ENCODE results near the gene PRRX2.

Gene PRRX2

DNA sequence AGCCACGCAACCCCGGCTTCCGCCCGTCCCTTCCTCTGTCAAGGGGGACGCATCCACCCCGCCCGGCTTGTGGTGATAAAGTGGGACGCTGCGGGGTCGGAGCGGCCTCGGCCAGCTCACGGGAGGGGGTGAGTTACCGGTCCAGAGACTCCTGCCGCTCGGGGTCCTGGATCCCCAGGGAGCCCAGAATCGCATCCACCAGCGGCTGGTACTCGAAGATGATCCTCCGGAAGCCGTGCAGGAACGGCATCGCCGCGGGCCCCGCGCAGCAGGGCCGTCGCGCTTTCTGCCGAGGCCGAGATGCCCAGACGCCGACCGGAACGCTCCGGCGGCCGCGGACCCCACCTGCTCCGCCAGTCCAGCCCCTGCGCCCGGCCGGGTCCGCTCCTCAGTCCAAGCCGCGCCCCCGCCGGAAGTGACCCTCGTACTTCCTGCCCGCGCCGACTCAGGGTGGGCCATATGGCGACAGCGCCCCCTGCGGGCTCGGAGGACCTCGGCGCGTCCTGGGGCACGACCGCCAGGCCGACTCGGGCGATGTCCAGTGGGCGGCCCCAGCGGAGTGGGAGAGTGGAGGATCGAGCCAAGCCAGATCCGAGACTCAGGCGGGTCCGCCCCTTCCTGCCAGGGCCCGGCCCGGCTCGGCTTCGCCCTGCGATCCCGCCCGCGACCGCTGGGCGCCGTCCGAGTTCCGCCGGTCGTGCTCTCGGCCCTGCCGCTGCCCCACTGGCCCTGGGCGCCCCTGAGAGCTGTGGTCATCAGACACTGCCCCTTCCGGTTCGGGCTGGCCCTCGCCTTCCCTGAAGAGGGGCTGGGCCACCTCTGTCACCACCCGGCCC, 23.5 kb upstream of the PRRX2 start, which contains the start of gene ASB6 (continued):
- TF ChIP-seq, protein P1, sequence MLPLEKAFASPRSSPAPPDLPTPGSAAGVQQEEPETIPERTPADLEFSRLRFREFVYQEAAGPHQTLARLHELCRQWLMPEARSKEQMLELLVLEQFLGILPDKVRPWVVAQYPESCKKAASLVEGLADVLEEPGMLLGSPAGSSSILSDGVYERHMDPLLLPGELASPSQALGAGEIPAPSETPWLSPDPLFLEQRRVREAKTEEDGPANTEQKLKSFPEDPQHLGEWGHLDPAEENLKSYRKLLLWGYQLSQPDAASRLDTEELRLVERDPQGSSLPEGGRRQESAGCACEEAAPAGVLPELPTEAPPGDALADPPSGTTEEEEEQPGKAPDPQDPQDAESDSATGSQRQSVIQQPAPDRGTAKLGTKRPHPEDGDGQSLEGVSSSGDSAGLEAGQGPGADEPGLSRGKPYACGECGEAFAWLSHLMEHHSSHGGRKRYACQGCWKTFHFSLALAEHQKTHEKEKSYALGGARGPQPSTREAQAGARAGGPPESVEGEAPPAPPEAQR (tag by site-specific recombination; IDR thresholded peaks at IDR 0.05), result no peak
- TF ChIP-seq ZNF19 (tag by site-specific recombination; IDR thresholded peaks at IDR 0.05; ENCODE audit: low read depth) (no peak), ZNF391 (tag by site-specific recombination; IDR thresholded peaks at IDR 0.05; ENCODE audit: borderline replicate concordance, low read depth) (peak; percentile 90; the same call in 1 of the 2 replicates), ZNF843 (tag by site-specific recombination; IDR thresholded peaks at IDR 0.05) (peak; percentile 75), ZNF623 (tag by site-specific recombination; IDR thresholded peaks at IDR 0.05) (no peak), ZNF654 (tag by site-specific recombination; IDR thresholded peaks at IDR 0.05; ENCODE audit: low read depth) (peak; percentile 44), OVOL3 (tag by site-specific recombination; IDR thresholded peaks at IDR 0.05) (no peak), ZNF660 (tag by site-specific recombination; IDR thresholded peaks at IDR 0.05) (peak; percentile 98), ZNF600 (tag by site-specific recombination; IDR thresholded peaks at IDR 0.05) (peak; percentile 90), ZNF571 (tag by site-specific recombination; IDR thresholded peaks at IDR 0.05) (no peak), SP2 (tag by site-specific recombination; IDR thresholded peaks at IDR 0.05) (peak; percentile 93), ZNF146 (tag by site-specific recombination; IDR thresholded peaks at IDR 0.05) (peak; percentile 33; the same call in 1 of the 2 replicates), SCRT2 (tag by site-specific recombination; IDR thresholded peaks at IDR 0.05) (0 out of 2 replicates have a peak, but pooled peaks have one; percentile 31)
- TF ChIP-seq, protein P2, sequence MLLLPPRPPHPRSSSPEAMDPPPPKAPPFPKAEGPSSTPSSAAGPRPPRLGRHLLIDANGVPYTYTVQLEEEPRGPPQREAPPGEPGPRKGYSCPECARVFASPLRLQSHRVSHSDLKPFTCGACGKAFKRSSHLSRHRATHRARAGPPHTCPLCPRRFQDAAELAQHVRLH (tag by site-specific recombination; IDR thresholded peaks at IDR 0.05), result peak; percentile 75; the same call in 1 of the 2 replicates
- TF ChIP-seq, protein P3, sequence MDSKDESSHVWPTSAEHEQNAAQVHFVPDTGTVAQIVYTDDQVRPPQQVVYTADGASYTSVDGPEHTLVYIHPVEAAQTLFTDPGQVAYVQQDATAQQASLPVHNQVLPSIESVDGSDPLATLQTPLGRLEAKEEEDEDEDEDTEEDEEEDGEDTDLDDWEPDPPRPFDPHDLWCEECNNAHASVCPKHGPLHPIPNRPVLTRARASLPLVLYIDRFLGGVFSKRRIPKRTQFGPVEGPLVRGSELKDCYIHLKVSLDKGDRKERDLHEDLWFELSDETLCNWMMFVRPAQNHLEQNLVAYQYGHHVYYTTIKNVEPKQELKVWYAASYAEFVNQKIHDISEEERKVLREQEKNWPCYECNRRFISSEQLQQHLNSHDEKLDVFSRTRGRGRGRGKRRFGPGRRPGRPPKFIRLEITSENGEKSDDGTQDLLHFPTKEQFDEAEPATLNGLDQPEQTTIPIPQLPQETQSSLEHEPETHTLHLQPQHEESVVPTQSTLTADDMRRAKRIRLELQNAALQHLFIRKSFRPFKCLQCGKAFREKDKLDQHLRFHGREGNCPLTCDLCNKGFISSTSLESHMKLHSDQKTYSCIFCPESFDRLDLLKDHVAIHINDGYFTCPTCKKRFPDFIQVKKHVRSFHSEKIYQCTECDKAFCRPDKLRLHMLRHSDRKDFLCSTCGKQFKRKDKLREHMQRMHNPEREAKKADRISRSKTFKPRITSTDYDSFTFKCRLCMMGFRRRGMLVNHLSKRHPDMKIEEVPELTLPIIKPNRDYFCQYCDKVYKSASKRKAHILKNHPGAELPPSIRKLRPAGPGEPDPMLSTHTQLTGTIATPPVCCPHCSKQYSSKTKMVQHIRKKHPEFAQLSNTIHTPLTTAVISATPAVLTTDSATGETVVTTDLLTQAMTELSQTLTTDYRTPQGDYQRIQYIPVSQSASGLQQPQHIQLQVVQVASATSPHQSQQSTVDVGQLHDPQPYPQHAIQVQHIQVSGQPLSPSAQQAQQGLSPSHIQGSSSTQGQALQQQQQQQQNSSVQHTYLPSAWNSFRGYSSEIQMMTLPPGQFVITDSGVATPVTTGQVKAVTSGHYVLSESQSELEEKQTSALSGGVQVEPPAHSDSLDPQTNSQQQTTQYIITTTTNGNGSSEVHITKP (tag by site-specific recombination; IDR thresholded peaks at IDR 0.05), result peak; percentile 77
- TF ChIP-seq, protein P4, sequence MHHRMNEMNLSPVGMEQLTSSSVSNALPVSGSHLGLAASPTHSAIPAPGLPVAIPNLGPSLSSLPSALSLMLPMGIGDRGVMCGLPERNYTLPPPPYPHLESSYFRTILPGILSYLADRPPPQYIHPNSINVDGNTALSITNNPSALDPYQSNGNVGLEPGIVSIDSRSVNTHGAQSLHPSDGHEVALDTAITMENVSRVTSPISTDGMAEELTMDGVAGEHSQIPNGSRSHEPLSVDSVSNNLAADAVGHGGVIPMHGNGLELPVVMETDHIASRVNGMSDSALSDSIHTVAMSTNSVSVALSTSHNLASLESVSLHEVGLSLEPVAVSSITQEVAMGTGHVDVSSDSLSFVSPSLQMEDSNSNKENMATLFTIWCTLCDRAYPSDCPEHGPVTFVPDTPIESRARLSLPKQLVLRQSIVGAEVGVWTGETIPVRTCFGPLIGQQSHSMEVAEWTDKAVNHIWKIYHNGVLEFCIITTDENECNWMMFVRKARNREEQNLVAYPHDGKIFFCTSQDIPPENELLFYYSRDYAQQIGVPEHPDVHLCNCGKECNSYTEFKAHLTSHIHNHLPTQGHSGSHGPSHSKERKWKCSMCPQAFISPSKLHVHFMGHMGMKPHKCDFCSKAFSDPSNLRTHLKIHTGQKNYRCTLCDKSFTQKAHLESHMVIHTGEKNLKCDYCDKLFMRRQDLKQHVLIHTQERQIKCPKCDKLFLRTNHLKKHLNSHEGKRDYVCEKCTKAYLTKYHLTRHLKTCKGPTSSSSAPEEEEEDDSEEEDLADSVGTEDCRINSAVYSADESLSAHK (tag by site-specific recombination; IDR thresholded peaks at IDR 0.05), result no peak
- TF ChIP-seq, protein P5, sequence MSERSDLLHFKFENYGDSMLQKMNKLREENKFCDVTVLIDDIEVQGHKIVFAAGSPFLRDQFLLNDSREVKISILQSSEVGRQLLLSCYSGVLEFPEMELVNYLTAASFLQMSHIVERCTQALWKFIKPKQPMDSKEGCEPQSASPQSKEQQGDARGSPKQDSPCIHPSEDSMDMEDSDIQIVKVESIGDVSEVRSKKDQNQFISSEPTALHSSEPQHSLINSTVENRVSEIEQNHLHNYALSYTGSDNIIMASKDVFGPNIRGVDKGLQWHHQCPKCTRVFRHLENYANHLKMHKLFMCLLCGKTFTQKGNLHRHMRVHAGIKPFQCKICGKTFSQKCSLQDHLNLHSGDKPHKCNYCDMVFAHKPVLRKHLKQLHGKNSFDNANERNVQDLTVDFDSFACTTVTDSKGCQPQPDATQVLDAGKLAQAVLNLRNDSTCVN (tag by site-specific recombination; optimal IDR thresholded peaks at IDR 0.05), result peak; percentile 91
- TF ChIP-seq, protein P6, sequence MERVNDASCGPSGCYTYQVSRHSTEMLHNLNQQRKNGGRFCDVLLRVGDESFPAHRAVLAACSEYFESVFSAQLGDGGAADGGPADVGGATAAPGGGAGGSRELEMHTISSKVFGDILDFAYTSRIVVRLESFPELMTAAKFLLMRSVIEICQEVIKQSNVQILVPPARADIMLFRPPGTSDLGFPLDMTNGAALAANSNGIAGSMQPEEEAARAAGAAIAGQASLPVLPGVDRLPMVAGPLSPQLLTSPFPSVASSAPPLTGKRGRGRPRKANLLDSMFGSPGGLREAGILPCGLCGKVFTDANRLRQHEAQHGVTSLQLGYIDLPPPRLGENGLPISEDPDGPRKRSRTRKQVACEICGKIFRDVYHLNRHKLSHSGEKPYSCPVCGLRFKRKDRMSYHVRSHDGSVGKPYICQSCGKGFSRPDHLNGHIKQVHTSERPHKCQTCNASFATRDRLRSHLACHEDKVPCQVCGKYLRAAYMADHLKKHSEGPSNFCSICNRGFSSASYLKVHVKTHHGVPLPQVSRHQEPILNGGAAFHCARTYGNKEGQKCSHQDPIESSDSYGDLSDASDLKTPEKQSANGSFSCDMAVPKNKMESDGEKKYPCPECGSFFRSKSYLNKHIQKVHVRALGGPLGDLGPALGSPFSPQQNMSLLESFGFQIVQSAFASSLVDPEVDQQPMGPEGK (tag by site-specific recombination; IDR thresholded peaks at IDR 0.05), result peak; percentile 90
- TF ChIP-seq, protein P7, sequence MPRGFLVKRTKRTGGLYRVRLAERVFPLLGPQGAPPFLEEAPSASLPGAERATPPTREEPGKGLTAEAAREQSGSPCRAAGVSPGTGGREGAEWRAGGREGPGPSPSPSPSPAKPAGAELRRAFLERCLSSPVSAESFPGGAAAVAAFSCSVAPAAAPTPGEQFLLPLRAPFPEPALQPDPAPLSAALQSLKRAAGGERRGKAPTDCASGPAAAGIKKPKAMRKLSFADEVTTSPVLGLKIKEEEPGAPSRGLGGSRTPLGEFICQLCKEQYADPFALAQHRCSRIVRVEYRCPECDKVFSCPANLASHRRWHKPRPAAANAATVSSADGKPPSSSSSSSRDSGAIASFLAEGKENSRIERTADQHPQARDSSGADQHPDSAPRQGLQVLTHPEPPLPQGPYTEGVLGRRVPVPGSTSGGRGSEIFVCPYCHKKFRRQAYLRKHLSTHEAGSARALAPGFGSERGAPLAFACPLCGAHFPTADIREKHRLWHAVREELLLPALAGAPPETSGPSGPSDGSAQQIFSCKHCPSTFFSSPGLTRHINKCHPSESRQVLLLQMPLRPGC (tag by site-specific recombination; IDR thresholded peaks at IDR 0.05), result 0 out of 2 replicates have a peak, but pooled peaks have one; percentile 27
- TF ChIP-seq, protein P8, sequence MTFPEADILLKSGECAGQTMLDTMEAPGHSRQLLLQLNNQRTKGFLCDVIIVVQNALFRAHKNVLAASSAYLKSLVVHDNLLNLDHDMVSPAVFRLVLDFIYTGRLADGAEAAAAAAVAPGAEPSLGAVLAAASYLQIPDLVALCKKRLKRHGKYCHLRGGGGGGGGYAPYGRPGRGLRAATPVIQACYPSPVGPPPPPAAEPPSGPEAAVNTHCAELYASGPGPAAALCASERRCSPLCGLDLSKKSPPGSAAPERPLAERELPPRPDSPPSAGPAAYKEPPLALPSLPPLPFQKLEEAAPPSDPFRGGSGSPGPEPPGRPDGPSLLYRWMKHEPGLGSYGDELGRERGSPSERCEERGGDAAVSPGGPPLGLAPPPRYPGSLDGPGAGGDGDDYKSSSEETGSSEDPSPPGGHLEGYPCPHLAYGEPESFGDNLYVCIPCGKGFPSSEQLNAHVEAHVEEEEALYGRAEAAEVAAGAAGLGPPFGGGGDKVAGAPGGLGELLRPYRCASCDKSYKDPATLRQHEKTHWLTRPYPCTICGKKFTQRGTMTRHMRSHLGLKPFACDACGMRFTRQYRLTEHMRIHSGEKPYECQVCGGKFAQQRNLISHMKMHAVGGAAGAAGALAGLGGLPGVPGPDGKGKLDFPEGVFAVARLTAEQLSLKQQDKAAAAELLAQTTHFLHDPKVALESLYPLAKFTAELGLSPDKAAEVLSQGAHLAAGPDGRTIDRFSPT (tag by site-specific recombination; IDR thresholded peaks at IDR 0.05), result peak; percentile 82; the same call in 1 of the 2 replicates

Measured in HEK293 (cell line).